SW480 (cell line): Measurements from ENCODE around the gene DSCAML1.

ENCODE experiments used
- DNase-seq: peaks from one replicate; pipeline ENCODE4 v3.0.0-alpha.2; 2016; ENCODE audit warnings: low spot score

The DSCAML1 gene

DNA sequence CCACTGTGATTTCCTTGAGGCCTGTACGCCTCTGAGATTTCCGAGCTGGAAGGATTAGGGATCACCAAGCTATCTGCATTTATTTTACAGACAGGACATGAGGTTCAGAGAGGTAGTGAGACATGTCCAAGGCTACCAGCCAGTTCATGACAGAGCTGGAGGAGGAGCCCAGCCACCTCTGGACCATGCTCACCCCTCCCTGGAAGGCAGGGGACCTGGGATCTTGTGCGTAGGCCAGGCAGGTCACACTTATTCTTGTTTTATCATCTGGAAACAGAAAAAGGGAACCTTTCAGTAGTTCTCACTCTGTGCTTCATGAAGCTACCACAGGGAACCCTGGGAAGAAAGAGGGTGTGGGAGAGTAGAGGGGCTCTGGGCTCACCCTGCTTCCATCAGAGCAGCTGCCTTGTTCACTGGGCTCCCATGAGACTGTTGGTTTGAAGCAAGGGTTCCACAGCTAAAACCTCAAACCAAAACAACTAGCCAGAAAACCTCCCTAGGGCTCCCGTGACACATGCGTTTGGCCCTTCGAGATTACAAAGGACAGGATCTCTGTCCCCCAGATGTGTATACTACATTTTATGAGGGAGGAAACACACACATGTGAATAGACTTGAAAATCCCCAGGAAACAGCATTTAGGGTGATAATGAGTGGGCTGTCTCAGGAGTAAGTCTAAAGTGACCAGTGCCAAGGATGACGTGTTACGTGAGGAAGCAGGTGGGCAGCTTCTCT lies 106.4 kb downstream of the DSCAML1 start:
- DNase-seq: no peak

- DNase-seq: no peak
These were observed 108.7 kb downstream of the DSCAML1 start for GRCh38 chr11:117688255-117688797.

DNA sequence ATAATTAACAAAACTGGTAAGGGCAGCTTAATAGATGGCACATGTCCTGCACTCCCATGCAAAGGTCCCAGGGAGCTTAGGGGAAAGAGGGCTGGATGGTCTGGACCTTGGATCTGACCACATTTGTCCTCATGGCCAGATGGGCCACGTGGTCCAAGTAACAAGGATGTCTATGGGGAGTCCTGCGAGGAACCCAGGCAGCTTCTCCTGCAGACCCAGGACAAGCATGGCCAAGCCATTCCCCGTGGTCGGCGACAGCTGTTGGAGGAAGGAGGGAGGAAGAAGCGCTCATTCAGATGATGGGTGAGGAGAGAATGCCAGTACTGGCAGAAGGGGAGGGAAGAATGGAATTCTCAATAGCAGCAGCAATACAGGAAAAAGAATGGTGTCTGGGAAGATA lies 109.2 kb downstream of the DSCAML1 start:
- no peak for DNase-seq

DNA sequence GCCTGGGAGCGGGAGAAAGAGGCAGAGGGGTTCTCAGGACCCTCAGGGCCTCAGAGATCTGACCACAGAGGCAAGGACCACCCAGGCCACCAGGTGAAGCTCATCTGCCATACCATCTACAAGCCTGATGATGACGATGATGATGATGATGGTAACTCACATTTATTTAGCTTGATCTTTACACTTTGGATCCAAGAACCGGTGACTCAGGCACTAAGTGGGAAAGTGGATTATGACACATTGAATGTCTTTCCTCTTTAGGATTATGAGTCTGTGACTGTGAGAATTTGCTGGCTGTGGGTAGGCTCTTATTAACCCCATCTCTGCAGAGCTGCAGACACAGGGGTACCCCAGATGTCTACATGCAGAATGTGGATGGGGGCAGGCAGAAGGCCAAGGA lies 110.3 kb downstream of the DSCAML1 start:
- DNase-seq: no peak

DNA sequence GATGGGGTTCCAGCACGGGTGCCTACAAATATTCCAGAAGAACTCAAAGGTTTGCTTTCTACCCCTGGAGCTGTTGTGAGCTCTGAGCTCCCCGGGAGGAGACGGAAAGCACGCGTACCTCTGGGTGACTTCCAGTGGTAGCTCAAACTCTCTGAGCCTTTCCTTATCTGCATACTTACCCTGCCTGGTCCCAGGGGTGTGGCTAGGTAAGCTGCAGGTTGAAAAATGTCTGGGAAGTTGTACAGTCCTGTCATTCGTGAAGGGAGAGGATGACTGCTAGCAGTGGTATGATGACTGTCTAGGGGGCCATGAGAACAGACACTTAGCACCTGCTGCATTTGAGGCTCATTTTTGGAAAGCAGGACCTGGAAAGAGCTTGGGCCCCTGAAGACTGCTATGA lies 111.5 kb downstream of the DSCAML1 start:
- DNase-seq: no peak

GRCh38 chr11:117684731-117685130 lies 112.3 kb downstream of the DSCAML1 start:
- DNase-seq: no peak

- DNase-seq: no peak
These were observed 112.9 kb downstream of the DSCAML1 start for GRCh38 chr11:117684111-117684510.

DNA sequence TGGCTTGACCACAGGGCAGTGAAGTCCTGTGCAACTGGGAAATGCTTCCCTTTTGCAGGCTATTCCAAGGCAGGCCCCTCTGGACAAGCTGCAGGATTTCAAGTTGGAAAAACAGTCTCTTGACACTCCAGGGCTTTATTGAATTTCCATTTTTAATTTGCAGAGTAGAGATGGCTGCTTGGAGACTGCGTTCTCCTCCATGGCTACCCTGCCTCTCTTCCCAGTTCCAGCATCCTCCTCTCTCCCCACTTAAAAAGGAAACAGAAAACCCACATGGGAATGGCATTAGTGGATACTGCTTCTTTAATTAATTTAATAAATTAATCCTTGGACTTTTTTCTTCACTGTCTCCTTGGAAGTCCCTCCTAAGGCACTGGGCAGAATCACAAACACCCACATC lies 115.6 kb downstream of the DSCAML1 start:
- DNase-seq: no peak

- no peak for DNase-seq
These were observed 117.6 kb downstream of the DSCAML1 start for GRCh38 chr11:117679461-117679860.

DNA sequence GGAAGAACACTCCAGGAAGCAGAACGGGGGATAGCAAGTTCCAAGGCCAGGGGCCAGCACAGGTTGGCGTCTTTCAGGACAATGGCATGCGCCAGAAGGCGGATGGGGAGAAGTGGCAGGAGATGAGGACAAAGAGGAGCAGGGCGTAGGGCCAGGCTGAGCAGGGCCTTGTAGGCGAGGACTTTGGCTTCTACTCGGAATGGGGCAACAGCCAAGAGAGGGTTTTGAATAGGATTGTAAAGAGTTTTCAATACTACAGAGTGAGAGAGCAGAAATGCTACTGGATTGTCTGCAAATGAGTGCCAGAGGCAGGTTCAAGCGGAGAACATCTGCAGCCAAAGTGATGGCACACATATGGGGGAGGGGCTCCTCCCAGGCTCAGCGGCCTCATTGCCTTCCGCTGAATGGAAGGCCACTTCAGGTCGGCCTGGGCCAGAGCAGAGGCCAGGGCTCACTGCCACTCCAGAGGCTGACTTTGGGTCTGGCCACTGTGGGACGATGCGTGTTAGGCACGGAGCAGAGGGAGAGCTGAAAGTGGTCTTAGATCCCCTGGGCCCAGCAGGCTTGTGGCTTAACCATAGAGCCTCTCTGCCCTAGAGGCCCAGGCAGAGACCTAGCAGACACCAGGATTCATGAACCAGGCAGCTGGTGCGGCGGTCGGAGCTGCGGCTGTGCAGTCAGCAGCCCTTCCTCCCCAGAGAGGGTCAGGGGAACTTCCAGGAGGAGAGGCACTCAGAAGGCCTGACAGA lies 118.2 kb downstream of the DSCAML1 start:
- no peak for DNase-seq

DNA sequence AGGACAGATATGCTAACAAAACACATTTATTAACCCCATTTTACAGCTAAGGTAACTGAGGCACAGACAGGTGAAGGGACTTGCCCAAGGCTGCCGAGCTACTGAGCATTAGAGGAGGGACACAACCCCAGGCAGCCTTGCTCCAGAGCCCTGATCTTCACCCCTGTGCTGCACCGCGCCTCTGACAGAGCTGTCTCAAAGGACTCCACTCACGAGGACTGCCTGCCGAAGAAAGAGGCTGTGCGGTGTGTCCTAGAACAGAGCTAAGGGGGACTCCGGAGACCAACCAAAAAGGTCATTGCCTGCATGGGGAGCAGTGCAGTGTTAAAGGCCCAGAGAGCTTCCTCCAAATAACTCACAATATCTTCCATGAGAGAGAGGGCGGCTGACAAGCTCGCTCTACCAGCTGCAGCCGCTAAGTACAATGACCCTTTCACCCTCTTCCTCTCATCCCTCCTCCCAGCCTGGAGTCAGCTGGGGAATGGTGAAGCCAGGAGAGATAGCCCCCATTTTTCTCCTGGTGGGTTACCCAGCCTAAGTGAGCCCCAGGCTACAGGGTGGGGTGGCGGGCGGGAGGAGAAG lies 119.2 kb downstream of the DSCAML1 start:
- DNase-seq: no peak

DNA sequence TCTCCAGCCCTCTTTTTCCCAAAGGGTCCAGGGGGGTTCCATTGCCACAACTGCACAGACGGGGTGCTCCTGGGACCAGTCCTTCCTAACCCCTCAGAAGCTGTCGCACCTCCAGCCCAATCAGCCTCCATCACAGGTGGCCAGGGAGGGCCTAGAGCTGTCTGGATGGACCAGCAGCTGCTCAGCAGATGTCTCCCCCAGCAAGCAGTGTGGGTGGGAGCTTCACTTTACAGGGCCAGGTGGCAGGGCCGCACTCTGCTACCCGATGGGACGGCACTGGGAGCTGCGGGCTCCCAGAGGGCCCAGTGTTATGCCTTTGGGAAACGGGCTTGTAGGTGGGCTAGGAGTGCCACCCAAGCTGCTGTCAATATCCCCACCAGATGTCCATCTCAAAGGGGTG lies 120.5 kb downstream of the DSCAML1 start:
- DNase-seq: no peak

DNA sequence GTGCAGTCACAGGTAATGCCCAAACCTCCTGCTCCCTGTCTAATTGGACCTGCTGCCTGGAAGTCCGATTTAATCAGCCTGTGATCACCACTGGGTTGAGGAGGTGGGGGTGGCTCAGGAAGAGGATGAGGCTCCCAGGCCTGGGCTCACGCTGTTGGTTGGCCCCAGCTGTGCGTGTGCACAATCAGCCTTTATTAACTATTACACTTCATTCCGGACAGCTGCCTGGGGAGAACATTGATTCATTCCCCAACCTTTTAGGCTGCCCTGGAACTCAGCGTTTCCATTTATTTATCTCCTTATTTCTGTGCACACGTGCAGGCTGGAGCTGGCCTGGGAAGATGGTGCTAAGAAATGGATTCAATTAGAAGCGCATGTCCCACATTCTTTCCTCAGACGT lies 123.4 kb downstream of the DSCAML1 start:
- DNase-seq: no peak

DNA sequence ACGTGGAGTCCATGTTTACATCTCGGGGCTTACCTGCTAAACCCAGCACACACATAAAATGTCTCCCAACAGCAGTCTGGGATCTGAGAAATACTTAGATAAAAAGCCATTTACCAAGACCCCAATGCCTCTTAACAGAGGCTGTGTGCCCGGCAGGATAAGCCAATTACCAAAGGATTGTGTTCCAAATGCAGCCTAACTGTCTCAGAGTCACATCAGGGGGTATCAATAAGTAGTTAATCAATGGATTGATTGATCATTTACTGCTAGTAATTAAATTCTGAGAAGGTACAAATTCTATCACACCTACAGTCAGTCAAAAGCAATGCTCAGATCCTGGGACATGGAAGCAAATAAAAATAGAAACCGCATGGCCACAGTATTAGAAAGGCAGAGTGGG lies 125.6 kb downstream of the DSCAML1 start:
- DNase-seq: no peak

GRCh38 chr11:117670924-117671323 lies 126.1 kb downstream of the DSCAML1 start:
- DNase-seq: no peak

DNA sequence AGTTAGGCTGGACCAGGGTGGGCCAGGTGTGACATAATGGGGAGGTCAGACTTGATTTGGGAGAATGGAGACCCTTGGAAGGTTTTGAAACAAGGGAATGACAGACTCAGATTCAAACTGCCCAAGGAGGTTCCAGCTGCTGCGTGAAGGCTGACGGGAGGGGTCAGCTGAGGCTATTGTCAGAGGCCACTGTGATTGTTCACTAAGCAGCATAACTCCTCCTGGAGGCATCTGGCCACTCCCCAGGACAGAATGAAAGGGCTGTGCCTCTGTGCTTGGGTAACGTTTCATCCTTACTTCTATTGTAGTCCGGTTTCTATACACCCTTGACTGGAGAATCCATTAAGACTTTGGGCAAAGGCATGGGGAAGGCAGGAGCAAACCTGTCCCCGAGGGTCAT lies 126.6 kb downstream of the DSCAML1 start:
- DNase-seq: no peak

DNA sequence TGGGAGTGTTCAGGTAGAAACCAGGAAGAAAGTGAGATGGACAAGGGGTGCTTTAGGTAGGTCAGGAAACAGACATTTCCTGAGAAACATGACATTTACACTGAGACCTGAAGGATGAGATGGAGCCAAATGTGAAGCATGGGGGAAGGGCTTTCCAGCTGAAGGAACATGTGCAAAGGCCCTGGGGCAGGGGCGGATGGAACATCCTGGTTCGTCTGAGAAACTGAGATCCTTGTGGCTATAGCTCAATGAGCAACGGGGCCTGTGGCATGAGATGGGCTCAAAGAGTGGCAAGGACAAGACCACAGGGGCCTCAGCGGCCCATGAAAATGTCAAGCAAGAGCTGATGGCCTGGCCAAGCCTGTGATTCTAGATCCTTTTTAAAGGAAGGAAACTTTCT lies 127.4 kb downstream of the DSCAML1 start:
- no peak for DNase-seq

GRCh38 chr11:117669062-117669461 lies 128.0 kb downstream of the DSCAML1 start:
- DNase-seq: no peak

DNA sequence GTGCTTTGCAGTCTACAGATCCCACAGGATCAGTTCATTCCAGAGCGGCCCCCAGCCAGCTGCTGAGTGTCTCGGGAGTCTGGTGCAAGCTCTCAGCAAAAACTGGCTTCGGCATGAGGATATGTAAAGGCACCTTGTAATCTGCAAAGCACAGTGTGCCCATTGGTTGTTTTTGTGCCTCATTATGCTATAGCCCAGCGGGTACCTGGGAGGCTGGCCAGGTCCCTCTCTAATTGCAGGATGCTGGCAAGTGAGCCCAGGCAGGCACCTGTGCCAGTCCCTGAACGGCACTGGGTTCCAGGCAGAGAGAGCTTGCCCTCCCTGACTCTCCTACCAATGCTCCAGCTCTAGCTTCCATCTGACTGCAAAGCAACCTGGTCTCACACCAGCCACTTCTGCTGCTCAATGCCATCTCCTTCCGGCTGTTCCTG lies 128.7 kb downstream of the DSCAML1 start:
- DNase-seq: no peak

GRCh38 chr11:117664897-117665296 lies 132.1 kb downstream of the DSCAML1 start:
- DNase-seq: no peak

DNA sequence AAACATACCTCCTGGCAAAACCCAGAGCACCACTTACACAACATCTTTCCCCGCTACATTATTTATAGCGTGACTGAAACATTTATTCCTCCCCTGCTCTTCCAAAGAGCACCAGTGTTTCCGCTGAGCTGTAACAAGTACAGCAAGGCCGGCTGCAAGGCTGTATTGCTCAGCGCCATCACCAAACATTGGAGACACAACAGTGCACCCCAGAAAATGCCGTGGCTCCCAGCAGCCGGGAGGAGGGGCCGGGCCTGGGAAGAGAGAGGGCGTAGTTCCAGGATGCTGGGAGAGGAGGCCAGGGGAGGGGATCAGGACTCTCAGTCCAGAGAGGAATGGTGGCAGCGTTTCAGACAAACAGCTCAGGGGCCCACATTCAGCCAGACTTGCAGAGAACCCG lies 133.2 kb downstream of the DSCAML1 start:
- no peak for DNase-seq

DNA sequence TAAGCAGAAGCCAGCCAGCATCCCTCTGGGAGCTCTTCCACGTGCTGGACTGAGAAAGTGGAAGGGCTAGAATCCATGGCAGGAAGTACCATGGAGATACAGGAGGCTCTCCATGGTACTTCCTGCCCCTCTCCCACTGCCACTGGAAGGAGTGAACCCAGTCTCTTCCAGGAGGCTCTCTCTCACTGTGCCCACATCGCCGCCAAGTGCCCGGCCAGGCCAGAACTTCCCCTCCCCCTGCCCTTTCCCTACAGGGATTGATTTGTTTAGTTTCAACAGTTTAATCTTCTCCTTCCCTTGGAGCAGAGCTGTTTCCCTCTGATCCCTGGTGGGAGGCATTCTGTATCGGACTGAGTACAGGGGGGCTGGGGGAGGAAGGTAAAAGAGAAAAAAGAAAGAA lies 133.6 kb downstream of the DSCAML1 start:
- no peak for DNase-seq

DNA sequence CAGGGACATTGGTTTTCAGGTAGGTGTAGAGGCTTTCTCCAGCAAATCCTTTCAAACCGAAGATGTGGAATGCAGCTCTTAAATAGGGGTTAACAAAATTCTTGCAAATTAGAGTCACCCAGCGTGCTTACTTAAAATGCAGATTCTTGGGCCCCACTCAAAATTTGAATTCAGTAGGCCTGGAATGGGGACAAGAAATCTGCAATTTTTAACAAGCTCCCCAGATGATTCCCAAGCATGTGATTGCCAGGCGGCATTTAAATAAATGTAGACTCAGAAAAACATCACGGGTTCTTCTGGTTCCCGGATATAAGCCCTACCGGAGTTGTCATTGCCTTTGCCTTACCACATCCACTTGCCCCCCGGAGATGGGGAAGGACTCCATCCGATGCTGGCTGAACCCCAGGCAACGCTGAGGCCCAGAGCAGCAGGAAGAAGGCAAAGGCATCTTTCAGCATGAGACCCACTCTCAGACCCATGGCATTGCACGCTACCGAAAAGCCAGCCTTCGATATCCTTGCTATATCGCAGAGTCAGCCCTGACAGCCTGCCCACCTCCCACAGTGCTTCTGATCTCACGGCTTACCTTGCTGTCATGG lies 134.2 kb downstream of the DSCAML1 start:
- DNase-seq: no peak
